ENCODE data around the gene SLC8A3.

Gene SLC8A3

DNA sequence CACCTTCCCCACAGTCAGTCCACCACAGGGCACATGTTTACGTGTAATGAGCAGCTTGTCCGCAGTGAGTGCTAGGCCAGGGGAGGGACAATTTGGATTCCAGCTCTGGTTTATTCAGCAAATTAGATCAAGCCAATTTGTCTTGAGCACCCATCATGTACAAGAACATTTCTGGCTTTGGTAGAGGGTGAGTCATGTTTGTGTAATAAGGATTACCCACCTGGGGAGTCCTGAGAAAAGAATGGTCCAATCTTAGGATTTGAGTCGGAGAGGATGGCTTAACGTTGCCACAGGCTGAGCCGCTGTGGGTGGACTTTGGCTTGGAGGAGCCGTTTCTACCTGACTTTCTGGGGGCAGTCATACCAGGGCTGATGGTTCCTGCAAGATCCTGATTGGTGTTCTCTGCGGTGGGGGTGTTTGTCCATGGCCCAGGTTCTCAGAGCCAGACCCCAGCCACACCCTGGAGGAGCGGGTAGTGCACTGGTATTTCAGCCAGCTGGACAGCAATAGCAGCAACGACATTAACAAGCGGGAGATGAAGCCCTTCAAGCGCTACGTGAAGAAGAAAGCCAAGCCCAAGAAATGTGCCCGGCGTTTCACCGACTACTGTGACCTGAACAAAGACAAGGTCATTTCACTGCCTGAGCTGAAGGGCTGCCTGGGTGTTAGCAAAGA, 165.8 kb downstream of the SLC8A3 start:
- Histone ChIP-seq H3K36me3 (no peaks in the 10 kb centered on the region), H3K27ac (no peak overlapping the region), H3K27me3 (peaks cover 15% of the 10 kb centered on the region), H3K4me3 (ENCODE audit: low read depth in 1 of 2, low read length in 1 of 2) (no peak overlapping the region), H3K4me1 (ENCODE audit: control insufficient read depth in 1 of 2, insufficient read depth in 1 of 2, low read depth in 1 of 2, low read length in 1 of 2) (no peaks in the 10 kb centered on the region), H3K9me3 (no peaks in the 10 kb centered on the region)
- TF ChIP-seq, protein P1, sequence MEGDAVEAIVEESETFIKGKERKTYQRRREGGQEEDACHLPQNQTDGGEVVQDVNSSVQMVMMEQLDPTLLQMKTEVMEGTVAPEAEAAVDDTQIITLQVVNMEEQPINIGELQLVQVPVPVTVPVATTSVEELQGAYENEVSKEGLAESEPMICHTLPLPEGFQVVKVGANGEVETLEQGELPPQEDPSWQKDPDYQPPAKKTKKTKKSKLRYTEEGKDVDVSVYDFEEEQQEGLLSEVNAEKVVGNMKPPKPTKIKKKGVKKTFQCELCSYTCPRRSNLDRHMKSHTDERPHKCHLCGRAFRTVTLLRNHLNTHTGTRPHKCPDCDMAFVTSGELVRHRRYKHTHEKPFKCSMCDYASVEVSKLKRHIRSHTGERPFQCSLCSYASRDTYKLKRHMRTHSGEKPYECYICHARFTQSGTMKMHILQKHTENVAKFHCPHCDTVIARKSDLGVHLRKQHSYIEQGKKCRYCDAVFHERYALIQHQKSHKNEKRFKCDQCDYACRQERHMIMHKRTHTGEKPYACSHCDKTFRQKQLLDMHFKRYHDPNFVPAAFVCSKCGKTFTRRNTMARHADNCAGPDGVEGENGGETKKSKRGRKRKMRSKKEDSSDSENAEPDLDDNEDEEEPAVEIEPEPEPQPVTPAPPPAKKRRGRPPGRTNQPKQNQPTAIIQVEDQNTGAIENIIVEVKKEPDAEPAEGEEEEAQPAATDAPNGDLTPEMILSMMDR (IDR thresholded peaks at IDR 0.05): no peak

DNA sequence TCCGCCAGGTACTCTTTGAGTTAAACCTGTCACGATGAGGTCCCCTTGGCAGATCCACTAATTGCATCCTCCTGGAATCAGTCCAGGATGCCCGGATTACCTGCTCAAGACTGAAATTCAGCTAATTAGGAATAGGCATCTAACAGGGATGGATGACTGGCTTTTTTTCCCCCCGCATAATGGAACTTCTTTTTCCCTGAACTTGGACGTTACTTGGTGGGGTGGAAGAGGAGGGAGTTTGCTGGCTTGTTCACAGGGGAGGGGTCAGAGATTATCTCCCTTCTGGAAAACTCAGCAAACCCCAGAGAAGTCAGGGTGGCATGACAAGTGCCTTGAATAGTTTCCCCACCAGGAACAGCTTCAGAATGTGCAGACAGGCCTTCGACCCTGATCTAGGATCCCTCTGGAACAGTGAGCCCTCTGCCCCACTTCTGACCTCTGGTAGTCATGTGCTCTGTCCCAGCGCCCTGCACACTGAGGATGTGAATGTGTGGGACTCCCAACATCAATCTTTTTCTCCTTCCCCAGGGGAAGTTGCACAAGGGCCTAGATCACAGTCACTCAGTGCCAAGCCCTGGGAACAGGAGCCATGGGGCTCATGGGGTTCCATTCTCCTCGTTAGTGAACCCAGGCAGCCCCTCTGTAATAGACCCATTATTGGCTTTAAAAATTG, 167.1 kb downstream of the SLC8A3 start:
- Histone ChIP-seq H3K36me3 (no peaks in the 10 kb centered on the region), H3K4me1 (ENCODE audit: control insufficient read depth in 1 of 2, insufficient read depth in 1 of 2, low read depth in 1 of 2, low read length in 1 of 2) (no peaks in the 10 kb centered on the region), H3K9me3 (no peaks in the 10 kb centered on the region), H3K27me3 (peaks cover 17% of the 10 kb centered on the region), H3K27ac (no peak overlapping the region), H3K4me3 (ENCODE audit: low read depth in 1 of 2, low read length in 1 of 2) (no peak overlapping the region)
- TF ChIP-seq, protein P1 (IDR thresholded peaks at IDR 0.05): no peak

DNA sequence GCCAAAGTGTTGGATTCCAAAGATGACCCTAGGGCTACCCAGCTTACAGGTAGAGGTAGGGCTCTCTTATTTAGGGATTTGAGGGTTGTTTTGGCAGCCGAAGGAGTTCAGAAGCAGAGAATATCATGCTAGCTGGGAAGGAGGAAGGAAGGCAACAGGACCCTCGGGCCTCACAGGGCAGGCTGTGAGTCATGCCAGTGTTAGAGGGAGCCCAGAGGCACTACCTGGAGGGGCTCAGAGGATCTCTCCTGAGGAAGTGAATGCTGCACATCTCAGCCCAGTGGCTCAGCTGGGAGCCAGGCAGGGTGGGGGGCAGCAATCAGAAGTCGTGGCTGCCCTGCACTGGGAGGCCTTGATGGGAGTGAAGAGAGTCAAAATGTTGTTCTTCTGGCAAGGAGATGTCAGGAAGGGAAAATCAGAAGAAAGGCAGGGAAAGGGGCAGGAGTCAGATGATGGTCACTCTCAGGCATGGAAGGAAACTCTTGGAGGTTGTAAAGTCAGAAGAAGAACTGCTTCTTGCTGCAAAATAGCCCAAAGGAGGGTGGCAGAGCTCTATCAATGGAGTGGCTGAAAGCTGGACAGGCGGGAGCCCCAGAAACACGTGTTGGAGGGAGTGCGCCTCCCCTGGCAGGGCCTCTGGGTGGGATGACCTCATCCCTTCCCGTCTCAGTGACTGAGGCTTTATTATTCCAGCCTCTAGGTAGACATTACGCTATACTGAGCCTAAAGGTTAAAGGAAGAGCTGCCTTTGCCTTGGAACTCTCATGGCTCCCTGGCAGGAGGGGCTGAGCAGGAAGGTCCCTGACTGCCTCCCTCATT, 168.2 kb downstream of the SLC8A3 start:
- Histone ChIP-seq H3K4me1 (ENCODE audit: control insufficient read depth in 1 of 2, insufficient read depth in 1 of 2, low read depth in 1 of 2, low read length in 1 of 2) (no peaks in the 10 kb centered on the region), H3K27me3 (peaks cover 17% of the 10 kb centered on the region), H3K4me3 (ENCODE audit: low read depth in 1 of 2, low read length in 1 of 2) (no peak overlapping the region), H3K27ac (no peak overlapping the region), H3K9me3 (no peaks in the 10 kb centered on the region), H3K36me3 (no peaks in the 10 kb centered on the region)
- TF ChIP-seq, protein P1 (IDR thresholded peaks at IDR 0.05): no peak

DNA sequence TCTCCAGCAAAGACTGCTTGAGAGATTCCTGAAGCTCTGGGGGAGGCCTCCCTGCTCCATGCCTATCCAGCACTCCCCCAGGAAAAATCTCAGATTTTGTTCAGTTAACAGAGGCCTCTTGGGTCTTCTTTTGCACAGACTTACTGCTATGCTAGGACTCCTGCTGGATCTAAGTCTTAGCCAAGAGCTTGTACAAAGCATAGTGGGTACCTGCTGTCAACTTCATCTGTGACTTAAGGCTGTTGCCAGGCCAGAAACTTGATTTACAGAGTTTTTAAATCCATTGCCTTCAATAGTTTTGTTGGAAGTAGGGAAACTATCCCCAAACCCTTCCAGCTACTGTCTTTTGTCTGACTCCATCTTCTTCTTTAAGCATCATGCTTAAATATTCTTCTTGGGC, 169.1 kb downstream of the SLC8A3 start:
- Histone ChIP-seq H3K27ac (no peak overlapping the region), H3K4me3 (ENCODE audit: low read depth in 1 of 2, low read length in 1 of 2) (no peak overlapping the region), H3K36me3 (no peaks in the 10 kb centered on the region), H3K9me3 (no peaks in the 10 kb centered on the region), H3K4me1 (ENCODE audit: control insufficient read depth in 1 of 2, insufficient read depth in 1 of 2, low read depth in 1 of 2, low read length in 1 of 2) (no peaks in the 10 kb centered on the region), H3K27me3 (peaks cover 17% of the 10 kb centered on the region)
- TF ChIP-seq, protein P1 (IDR thresholded peaks at IDR 0.05): no peak

DNA sequence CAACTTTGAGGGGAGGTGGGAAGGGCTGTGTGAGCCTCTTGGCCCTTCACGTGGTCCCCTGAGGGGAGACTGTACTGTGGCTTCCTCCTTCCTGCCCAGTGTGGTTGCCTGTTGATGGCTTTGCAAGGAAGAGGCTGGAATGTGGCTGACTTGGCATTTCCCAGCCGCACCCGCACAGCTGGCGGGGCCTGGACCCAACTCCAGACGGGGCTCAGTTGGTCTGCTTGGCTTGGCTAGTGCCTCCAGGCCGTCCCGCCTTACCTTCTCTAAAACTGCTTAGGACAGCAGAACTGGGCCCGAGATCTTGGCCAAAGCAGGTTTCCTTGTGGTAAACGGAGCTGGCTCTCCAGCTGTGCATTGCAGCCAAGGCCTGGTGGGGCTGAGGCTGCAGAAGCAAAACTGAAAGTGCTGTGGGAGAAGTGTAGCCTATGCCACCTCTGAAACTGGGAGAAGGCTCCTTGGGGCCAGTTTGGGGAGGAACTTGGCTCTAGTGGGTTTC, 170.0 kb downstream of the SLC8A3 start:
- Histone ChIP-seq H3K36me3 (no peaks in the 10 kb centered on the region), H3K27ac (no peak overlapping the region), H3K9me3 (no peaks in the 10 kb centered on the region), H3K27me3 (peaks cover 17% of the 10 kb centered on the region), H3K4me1 (ENCODE audit: control insufficient read depth in 1 of 2, insufficient read depth in 1 of 2, low read depth in 1 of 2, low read length in 1 of 2) (no peaks in the 10 kb centered on the region), H3K4me3 (ENCODE audit: low read depth in 1 of 2, low read length in 1 of 2) (no peak overlapping the region)
- TF ChIP-seq, protein P1 (IDR thresholded peaks at IDR 0.05): no peak

Data from neutrophil (primary cell).